HG03139 (cell line): Measurements from ENCODE around the gene PCDHA6.
"Not testable (repeated sequence)": the region's sequence is repeated elsewhere in the genome, so short reads cannot be mapped to it uniquely, and the experiment has no call there.

Experiments used
- ATAC-seq: cut with Tn5 transposase; IDR thresholded peaks from one replicate; pipeline ENCODE4 v1.9.1; 2021; ENCODE audit not compliant: unreplicated experiment

Gene PCDHA6, protein sequence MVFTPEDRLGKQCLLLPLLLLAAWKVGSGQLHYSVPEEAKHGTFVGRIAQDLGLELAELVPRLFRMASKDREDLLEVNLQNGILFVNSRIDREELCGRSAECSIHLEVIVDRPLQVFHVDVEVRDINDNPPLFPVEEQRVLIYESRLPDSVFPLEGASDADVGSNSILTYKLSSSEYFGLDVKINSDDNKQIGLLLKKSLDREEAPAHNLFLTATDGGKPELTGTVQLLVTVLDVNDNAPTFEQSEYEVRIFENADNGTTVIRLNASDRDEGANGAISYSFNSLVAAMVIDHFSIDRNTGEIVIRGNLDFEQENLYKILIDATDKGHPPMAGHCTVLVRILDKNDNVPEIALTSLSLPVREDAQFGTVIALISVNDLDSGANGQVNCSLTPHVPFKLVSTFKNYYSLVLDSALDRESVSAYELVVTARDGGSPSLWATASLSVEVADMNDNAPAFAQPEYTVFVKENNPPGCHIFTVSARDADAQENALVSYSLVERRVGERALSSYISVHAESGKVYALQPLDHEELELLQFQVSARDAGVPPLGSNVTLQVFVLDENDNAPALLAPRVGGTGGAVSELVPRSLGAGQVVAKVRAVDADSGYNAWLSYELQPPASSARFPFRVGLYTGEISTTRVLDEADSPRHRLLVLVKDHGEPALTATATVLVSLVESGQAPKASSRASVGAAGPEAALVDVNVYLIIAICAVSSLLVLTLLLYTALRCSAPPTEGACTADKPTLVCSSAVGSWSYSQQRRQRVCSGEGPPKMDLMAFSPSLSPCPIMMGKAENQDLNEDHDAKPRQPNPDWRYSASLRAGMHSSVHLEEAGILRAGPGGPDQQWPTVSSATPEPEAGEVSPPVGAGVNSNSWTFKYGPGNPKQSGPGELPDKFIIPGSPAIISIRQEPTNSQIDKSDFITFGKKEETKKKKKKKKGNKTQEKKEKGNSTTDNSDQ

DNA sequence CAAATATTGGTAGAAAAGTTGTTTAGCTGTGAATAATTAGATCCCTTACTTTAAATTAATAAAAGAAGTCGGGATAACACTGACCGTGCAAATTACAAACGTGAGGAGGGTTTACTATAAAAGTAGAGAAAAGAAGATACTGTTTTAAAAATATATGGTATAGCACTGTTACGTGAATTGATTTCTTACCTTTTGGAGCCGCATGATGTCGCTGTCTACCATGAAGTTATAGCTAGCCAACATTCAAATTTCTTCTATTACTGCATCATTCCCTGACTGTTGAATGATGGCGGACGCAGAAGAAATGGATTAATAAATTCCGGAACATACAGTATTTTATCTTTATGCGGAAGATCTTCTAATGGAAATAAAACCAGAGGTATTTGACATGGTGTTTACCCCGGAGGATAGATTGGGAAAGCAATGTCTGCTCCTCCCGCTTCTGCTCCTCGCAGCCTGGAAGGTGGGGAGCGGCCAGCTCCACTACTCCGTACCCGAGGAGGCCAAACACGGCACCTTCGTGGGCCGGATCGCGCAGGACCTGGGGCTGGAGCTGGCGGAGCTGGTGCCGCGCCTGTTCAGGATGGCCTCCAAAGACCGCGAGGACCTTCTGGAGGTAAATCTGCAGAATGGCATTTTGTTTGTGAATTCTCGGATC lies at the start of gene PCDHA6:
Gene PCDHA6 (plus strand): TSS at position 257 of the 658 bp plus-strand sequence. CDS start 132 bp downstream, at position 389.
- ATAC-seq = no peak

DNA sequence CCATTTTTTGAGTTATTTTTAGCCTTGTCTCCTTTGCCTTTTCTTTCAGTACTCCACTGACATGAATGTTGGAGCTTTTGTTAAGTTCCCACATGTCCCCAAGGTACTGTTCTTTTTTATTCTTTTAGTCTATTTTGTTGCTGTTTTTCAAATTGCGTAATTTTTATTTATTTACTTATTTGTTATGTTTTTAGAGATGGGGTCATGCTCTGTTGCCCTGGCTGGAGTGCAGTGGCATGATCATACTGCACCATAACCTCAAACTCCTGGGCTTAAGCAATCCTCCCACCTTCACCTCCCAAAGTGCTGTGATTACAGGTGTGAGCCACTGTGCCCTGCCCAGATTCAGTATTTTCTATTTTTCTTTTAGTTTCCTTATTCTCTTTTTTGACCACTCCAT lies 47.2 kb upstream of the PCDHA6 start:
- no peak for ATAC-seq

DNA sequence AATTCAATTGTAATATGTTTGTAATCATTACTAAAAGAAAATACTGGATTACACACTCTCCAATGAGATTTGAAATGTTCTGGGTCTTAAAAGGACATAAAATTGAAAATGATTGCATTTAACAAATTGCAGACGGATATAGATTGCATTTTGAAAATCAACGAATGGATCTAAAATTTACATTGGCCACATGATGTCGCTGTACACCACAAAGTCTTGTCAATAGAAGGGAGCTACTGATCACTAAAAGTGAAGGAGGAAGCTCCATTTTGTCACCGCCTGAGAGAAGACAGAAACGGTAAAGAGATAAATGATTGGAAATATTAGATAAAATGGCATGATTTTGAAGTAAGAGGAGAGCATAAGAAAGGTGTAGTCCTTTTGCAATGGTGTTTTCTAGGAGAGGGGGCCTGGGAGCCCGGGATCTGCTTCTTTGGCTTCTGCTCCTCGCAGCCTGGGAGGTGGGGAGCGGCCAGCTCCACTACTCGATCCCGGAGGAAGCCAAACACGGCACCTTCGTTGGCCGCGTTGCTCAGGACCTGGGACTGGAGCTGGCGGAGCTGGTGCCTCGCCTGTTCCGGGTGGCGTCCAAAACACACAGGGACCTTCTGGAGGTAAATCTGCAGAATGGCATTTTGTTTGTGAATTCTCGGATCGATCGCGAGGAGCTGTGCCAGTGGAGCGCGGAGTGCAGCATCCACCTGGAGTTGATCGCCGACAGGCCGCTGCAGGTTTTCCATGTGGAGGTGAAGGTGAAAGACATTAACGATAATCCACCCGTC lies 41.7 kb upstream of the PCDHA6 start, which contains the start of gene PCDHA1:
Gene PCDHA1 (plus strand): TSS at position 236 of the 782 bp plus-strand sequence.
- ATAC-seq = no peak

DNA sequence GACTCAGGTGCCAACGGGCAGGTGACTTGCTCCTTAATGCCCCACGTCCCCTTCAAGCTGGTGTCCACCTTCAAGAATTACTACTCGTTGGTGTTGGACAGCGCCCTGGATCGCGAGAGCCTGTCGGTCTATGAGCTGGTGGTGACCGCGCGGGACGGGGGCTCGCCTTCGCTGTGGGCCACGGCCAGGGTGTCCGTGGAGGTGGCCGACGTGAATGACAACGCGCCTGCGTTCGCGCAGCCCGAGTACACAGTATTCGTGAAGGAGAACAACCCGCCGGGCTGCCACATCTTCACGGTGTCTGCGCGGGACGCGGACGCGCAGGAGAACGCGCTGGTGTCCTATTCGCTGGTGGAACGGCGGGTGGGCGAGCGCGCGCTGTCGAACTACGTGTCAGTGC lies 40.3 kb upstream of the PCDHA6 start:
- ATAC-seq = not testable (repeated sequence)

DNA sequence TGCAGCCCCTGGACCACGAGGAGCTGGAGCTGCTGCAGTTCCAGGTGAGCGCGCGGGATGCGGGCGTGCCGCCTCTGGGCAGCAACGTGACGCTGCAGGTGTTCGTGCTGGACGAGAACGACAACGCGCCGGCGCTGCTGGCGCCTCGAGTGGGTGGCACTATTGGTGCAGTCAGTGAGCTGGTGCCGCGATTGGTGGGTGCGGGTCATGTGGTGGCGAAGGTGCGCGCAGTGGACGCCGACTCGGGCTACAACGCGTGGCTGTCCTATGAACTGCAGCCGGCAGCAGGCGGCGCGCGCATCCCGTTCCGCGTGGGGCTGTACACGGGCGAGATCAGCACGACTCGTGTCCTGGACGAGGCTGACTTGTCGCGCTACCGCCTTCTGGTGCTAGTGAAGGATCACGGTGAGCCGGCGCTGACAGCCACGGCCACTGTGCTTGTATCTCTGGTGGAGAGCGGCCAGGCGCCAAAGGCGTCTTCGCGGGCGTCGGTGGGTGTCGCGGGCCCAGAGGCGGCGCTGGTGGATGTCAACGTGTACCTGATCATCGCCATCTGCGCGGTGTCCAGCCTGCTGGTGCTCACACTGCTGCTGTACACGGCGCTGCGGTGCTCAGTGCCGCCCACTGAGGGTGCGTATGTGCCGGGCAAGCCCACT lies 39.8 kb upstream of the PCDHA6 start:
- not testable (repeated sequence) for ATAC-seq

DNA sequence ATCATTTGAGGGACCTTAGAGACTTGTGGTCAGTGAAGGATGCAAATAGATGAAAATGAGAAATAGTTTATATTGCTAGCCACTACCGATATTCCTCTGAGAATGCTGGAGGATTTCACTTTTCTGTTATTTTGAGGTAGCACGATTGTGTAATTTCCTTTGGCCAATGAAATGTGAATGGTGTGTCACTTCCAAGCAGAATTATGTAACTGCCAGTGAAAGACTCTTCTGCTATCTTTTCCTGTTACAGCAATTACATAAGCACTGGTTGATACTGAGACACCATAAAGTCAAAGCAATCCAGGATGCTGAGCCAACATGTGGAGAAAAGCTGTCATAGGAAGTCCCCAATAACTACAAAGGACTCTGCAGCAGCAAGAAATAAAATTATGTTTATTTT lies 36.7 kb upstream of the PCDHA6 start:
- no peak for ATAC-seq

DNA sequence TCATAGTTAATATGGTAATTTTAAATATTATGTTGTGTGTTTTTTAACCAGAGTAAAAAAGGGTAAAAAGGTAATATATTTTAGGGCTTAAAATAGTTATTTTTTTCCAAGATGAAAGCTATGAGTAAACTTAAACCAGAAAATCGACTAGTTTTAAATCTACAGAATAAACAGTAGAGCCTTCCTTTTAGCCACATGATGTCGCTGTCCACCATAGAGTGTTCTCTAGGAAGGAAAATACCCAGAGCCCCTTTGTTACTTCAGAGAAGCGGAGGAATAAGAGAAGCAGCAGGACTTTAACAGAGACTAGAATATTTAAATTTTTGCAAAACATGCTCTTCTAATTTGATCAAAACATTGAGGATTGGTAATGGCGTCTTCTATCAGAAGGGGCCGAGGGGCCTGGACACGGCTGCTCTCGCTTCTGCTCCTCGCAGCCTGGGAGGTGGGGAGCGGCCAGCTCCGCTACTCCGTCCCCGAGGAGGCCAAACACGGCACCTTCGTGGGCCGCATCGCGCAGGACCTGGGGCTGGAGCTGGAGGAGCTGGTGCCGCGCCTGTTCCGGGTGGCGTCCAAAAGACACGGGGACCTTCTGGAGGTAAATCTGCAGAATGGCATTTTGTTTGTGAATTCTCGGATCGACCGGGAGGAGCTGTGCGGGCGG lies 33.0 kb upstream of the PCDHA6 start, which contains the start of gene PCDHA2:
Gene PCDHA2 (plus strand): TSS at position 258 of the 664 bp plus-strand sequence.
- no peak for ATAC-seq

DNA sequence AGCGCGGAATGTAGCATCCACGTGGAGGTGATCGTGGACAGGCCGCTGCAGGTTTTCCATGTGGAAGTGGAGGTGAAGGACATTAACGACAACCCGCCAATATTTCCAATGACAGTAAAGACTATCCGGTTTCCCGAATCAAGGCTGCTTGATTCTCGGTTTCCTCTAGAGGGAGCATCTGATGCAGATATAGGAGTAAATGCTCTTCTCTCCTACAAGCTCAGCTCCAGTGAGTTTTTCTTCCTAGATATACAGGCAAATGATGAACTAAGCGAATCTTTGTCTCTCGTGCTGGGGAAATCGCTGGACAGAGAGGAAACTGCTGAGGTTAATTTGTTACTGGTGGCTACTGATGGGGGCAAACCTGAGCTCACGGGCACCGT lies 32.5 kb upstream of the PCDHA6 start:
- no peak for ATAC-seq

DNA sequence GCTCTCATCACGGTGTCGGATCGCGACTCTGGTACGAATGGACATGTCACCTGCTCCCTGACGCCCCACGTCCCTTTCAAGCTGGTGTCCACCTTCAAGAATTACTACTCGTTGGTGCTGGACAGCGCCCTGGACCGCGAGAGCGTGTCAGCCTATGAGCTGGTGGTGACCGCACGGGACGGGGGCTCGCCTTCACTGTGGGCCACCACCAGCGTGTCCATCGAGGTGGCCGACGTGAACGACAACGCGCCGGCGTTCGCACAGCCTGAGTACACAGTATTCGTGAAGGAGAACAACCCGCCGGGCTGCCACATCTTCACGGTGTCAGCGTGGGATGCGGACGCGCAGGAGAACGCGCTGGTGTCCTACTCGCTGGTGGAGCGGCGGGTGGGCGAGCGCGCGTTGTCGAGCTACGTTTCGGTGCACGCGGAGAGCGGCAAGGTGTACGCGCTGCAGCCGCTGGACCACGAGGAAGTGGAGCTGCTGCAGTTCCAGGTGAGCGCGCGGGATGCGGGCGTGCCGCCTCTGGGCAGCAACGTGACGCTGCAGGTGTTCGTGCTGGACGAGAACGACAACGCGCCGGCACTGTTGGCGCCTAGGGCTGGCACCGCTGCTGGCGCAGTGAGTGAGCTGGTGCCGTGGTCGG lies 31.6 kb upstream of the PCDHA6 start:
- not testable (repeated sequence) for ATAC-seq

DNA sequence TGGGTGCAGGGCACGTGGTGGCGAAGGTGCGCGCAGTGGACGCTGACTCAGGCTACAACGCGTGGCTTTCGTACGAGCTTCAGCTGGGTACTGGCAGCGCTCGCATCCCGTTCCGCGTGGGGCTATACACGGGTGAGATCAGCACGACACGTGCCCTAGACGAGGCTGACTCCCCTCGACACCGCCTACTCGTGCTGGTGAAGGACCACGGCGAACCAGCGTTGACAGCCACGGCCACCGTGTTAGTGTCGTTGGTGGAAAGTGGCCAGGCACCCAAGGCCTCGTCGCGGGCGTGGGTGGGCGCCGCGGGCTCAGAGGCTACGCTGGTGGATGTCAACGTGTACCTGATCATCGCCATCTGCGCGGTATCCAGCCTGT lies 31.1 kb upstream of the PCDHA6 start:
- ATAC-seq = no peak

DNA sequence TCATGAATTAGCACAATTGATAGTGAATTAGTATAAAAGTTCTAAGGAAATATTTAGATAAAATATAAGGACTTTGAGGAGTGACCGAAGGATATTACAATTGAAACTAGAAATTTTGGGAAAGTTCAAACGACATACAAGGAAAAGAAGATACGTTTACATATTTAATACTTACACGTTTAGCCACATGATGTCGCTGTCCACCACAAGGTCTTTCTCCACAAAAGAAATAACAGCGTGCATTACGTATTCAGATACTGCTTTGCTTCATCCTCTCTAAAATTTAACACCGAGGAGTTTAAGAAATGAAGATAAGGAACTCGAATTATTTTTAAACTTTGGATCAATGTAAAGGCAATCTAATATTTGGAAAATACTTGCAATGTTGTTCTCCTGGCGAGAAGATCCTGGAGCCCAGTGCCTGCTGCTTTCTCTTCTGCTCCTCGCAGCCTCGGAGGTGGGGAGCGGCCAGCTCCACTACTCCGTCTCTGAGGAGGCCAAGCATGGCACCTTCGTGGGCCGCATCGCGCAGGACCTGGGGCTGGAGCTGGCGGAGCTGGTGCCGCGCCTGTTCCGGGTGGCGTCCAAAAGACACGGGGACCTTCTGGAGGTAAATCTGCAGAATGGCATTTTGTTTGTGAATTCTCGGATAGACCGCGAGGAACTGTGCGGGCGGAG lies 26.8 kb upstream of the PCDHA6 start, which contains the start of gene PCDHA3:
Gene PCDHA3 (plus strand): TSS at position 242 of the 678 bp plus-strand sequence.
- ATAC-seq = no peak

DNA sequence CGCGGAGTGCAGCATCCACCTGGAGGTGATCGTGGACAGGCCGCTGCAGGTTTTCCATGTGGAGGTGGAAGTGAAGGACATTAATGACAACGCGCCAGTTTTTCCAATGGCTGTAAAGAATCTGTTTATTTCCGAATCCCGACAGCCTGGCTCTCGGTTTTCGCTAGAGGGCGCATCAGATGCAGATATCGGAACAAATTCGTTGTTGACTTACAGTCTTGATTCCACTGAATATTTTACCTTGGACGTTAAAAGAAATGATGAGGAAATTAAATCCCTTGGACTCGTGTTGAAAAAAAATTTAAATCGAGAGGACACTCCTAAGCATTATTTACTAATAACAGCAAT lies 26.3 kb upstream of the PCDHA6 start:
- ATAC-seq = no peak

DNA sequence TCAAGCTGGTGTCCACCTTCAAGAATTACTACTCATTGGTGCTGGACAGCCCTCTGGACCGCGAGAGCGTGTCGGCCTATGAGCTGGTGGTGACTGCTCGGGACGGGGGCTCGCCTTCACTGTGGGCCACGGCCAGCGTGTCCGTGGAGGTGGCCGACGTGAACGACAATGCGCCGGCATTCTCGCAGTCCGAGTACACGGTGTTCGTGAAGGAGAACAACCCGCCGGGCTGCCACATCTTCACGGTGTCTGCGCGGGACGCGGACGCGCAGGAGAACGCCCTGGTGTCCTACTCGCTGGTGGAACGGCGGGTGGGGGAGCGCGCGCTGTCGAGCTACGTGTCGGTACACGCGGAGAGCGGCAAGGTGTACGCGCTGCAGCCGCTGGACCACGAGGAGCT lies 25.4 kb upstream of the PCDHA6 start:
- ATAC-seq = not testable (repeated sequence)

DNA sequence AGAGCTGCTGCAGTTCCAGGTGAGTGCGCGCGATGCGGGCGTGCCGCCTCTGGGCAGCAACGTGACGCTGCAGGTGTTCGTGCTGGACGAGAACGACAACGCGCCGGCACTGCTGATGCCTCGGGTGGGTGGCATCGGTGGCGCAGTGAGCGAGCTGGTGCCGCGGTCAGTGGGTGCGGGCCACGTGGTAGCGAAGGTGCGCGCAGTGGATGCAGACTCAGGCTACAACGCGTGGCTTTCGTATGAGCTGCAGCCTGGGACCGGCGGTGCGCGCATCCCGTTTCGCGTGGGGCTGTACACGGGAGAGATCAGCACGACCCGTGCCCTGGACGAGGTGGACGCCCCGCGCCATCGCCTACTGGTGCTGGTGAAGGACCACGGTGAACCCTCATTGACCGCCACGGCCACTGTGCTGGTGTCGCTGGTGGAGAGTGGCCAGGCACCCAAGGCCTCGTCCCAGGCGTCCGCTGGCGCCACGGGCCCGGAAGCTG lies 24.9 kb upstream of the PCDHA6 start:
- ATAC-seq = no peak

DNA sequence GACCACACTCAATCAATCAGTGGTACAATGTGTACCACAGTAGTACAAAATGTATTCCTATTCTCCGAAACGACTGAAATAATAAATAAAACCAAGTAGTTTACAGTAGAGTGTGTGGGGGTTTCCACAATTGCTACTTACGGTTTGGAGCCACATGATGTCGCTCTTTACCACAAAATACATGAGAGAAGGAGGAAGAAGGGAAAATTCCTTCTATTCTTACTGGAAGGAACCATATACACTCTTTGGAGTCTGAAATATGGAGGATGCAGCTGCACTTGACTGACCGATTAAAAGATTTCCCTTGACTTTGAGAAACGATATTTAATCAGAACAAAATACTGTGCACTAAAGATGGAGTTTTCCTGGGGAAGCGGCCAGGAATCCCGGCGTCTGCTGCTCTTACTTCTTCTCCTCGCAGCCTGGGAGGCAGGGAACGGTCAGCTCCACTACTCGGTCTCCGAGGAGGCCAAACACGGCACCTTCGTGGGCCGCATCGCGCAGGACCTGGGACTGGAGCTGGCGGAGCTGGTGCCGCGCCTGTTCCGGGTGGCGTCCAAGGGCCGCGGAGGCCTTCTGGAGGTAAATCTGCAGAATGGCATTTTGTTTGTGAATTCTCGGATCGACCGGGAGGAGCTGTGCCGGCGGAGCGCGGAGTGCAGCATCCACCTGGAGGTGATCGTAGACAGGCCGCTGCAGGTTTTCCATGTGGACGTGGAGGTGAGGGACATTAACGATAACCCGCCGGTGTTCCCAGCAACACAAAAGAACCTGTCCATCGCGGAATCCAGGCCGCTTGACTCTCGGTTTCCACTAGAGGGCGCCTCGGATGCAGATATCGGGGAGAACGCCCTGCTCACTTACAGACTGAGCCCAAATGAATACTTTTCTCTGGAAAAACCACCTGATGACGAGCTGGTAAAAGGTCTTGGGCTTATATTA lies 20.7 kb upstream of the PCDHA6 start, which contains the start of gene PCDHA4:
Gene PCDHA4 (plus strand): TSS at position 235 of the 942 bp plus-strand sequence.
- ATAC-seq = no peak

DNA sequence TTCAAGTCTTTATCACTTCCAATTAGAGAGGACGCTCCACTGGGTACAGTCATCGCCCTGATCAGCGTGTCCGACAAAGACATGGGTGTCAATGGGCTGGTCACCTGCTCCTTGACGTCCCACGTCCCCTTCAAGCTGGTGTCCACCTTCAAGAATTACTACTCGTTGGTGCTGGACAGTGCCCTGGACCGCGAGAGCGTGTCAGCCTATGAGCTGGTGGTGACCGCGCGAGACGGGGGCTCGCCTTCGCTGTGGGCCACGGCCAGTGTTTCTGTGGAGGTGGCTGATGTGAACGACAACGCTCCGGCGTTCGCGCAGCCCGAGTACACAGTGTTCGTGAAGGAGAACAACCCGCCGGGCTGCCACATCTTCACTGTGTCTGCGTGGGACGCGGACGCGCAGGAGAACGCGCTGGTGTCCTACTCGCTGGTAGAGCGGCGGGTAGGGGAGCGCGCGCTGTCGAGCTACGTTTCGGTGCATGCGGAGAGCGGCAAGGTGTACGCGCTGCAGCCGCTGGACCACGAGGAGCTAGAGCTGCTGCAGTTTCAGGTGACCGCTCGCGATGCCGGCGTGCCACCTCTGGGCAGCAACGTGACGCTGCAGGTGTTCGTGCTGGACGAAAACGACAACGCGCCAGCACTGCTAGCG lies 19.4 kb upstream of the PCDHA6 start:
- not testable (repeated sequence) for ATAC-seq
